Vagina (tissue), 2 donors: Measurements from ENCODE around the gene MED28.

Experiments used
- CTCF ChIP-seq, 3 experiments: fragments of 450-650 bp in 2 of 3; fragments of 200-600 bp in 1 of 3; sonication (generic) in 1 of 3; IDR thresholded peaks; one replicate each; pipeline ENCODE4 v1.5.1; 2017 to 2019; ENCODE audit warnings: antibody characterized with exemption in 3 of 3, mild to moderate bottlenecking in 2 of 3, moderate library complexity in 2 of 3
- POLR2A ChIP-seq, 2 donors: fragments of 450-650 bp; IDR thresholded peaks; one replicate each; pipeline ENCODE4 v1.6.1; 2017; ENCODE audit warnings: antibody characterized with exemption in 2 of 2, mild to moderate bottlenecking in 2 of 2, moderate library complexity in 2 of 2
- POLR2AphosphoS5 ChIP-seq, 2 donors: sonication (generic); formaldehyde crosslinking; IDR thresholded peaks; one replicate each; pipeline ENCODE4 v1.9.0; 2017; ENCODE audit warnings: antibody characterized with exemption in 2 of 2, mild to moderate bottlenecking in 2 of 2, low read depth in 1 of 2; ENCODE audit not compliant: insufficient read depth in 1 of 2

- no peak for TF ChIP-seq CTCF (IDR thresholded peaks at IDR 0.05)
- no peak for TF ChIP-seq POLR2A (IDR thresholded peaks at IDR 0.05)
- no peak for TF ChIP-seq POLR2AphosphoS5 (IDR thresholded peaks at IDR 0.05; ENCODE audit: insufficient read depth in 1 of 2, low read depth in 1 of 2)
Observed at GRCh38 chr4:17619416-17620105, 5.1 kb downstream of the MED28 start.
